ENCODE results near the gene TRMT6.

The TRMT6 gene

GRCh38 chr20:5895626-5896025 lies 54.7 kb downstream of the TRMT6 start:
- DNase-seq (ENCODE audit: low read depth): no peak

GRCh38 chr20:5893621-5894020 lies 56.7 kb downstream of the TRMT6 start:
- DNase-seq (ENCODE audit: low read depth): no peak

- DNase-seq (ENCODE audit: low read depth): no peak
Observed at GRCh38 chr20:5893052-5893451, 57.3 kb downstream of the TRMT6 start.

GRCh38 chr20:5890773-5891441 lies 59.4 kb downstream of the TRMT6 start:
- no peak for DNase-seq (ENCODE audit: low read depth)

GRCh38 chr20:5888041-5888440 lies 62.3 kb downstream of the TRMT6 start:
- no peak for DNase-seq (ENCODE audit: low read depth)

DNA sequence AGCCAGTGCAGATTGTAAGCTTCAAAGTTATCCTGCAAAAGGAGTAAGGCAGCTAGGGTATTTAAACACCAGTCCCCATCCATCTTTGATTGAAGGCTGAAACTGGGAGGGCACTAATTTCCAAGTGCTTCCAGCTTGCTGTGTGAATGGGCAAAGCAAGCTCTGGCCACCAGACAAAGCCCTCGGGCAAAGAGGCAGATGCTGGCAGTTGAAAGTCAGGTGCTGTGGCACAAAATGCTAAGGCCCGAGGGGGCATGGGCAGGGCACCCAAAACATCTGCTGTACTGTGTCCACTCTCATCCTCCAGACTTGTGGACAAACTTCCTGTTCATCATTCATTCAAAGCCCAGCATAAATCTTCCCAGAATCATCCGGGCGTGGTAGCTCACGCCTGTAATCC lies 62.9 kb downstream of the TRMT6 start:
- DNase-seq (ENCODE audit: low read depth): no peak

All from stromal cell of bone marrow (primary cell).